ENCODE results near the gene MUCL3. TPM values are rescaled to one million over a fixed set of nuclear protein-coding genes. Genes with fewer than 3 reads are reported as not detected.

Gene MUCL3
- polyA plus RNA-seq, 3 donors = not detected

DNA sequence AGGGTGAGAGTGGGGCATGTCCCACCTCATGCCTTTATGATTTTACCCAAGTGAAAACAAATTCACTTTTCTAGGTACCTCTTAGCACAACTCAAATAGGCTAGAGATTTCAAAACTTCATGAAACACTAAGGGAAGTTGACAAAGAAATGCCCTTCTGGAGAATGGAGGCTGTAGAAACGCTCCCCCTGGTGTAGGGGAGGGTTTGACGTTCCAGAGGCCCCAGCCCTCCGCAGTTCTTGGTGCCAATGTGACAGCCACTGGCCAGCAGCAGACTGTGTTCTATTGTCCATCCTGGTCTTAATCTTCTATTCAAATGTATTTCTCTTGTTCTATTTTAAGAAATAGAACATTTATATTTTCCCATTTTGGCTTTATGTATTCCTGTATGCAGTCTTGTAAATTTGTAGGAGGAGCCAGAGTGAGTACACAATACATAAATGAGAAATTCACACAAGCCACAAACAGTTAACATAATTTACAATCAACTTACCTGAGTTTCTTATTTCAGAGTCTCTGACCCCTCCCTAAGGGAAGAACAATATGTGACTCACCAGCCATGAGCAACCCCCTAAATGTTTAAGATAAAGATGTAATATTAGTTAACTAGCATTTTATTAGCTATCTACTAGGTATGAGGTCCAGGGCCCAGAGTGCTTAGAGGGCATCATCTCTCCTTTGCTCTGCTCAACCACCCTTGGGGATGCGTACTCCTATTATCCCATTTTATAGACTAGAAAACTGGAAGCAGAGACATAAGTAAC lies 33.9 kb downstream of the MUCL3 start:
- WGBS (ENCODE audit: insufficient coverage) = no CpG with 5 or more reads among the region's 4 CpGs
- H3K36me3 Mint-ChIP-seq = no peaks in the 10 kb centered on the region
- Histone ChIP-seq H3K4me3 (replicated peaks in 1 of 3; ENCODE audit: low read depth in 2 of 3, low read length in 3 of 3) (no peak overlapping the region), H3K4me1 (ENCODE audit: control insufficient read depth in 1 of 2, insufficient read depth in 2 of 2, low read length in 2 of 2) (no peaks in the 10 kb centered on the region), H3K9ac (ENCODE audit: insufficient read depth, low read length, poor library complexity, severe bottlenecking) (no peak overlapping the region), H4K20me1 (ENCODE audit: insufficient read depth, low read length) (no peaks in the 10 kb centered on the region), H3K4me2 (replicated peaks; ENCODE audit: extremely low read depth, low read length, poor library complexity, severe bottlenecking) (no peak overlapping the region), H3K27ac (ENCODE audit: low read depth in 1 of 2, low read length in 2 of 2) (no peak overlapping the region), H3K9me3 (replicated peaks in 1 of 2; ENCODE audit: control insufficient read depth in 1 of 2, insufficient read depth in 1 of 2, low read length in 2 of 2) (no peaks in the 10 kb centered on the region), H3K27me3 (ENCODE audit: control insufficient read depth in 2 of 2, insufficient read depth in 2 of 2, low read length in 2 of 2) (peaks cover 1 to 14% of the 10 kb centered on the region in 2 donors), H3K79me2 (ENCODE audit: insufficient read depth, low read length) (no peaks in the 10 kb centered on the region), H2AFZ (ENCODE audit: insufficient read depth, low read depth, low read length, poor library complexity, severe bottlenecking) (no peak overlapping the region), H3K36me3 (replicated peaks in 1 of 2; ENCODE audit: control insufficient read depth in 1 of 2, insufficient read depth in 2 of 2, low read length in 2 of 2) (no peaks in the 10 kb centered on the region)
- no peak for DNase-seq
- TF ChIP-seq, protein P1, sequence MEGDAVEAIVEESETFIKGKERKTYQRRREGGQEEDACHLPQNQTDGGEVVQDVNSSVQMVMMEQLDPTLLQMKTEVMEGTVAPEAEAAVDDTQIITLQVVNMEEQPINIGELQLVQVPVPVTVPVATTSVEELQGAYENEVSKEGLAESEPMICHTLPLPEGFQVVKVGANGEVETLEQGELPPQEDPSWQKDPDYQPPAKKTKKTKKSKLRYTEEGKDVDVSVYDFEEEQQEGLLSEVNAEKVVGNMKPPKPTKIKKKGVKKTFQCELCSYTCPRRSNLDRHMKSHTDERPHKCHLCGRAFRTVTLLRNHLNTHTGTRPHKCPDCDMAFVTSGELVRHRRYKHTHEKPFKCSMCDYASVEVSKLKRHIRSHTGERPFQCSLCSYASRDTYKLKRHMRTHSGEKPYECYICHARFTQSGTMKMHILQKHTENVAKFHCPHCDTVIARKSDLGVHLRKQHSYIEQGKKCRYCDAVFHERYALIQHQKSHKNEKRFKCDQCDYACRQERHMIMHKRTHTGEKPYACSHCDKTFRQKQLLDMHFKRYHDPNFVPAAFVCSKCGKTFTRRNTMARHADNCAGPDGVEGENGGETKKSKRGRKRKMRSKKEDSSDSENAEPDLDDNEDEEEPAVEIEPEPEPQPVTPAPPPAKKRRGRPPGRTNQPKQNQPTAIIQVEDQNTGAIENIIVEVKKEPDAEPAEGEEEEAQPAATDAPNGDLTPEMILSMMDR (IDR thresholded peaks at IDR 0.05) = no peak
- intact Hi-C loops (cut with micrococcal nuclease) = no loop called here
- peaks cover 5 to 28% (median 12%) of the 10 kb centered on the region in 3 donors for H3K27me3 Mint-ChIP-seq (ENCODE audit: low read depth in 3 of 3)
- peaks cover 0 to 3% (median 0%) of the 10 kb centered on the region in 7 donors for H3K9me3 Mint-ChIP-seq
- no peaks in the 10 kb centered on the region for H3K4me1 Mint-ChIP-seq
- H3K27ac Mint-ChIP-seq = no peak overlapping the region
- H3K4me3 Mint-ChIP-seq = no peak overlapping the region

DNA sequence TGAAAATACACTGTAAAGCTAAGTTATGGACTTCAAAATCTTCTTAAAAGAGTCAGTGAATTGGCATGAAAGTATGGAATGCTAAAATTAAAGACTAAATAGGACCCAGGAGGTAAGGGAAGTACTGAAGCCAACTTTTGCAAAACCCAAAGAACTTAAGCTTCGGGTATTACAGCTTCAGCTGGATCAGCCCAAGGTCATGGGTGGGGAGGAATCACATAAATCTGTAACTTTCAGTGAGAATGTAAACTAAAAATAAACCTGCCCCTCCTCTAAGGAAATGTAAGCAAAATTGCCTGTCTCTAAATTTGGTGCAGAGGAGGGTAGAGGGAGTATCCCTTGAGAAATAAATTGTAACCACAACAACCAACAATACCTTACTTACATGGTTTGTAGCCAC lies 38.4 kb downstream of the MUCL3 start:
- H2AFZ ChIP-seq (ENCODE audit: insufficient read depth, low read depth, low read length, poor library complexity, severe bottlenecking) = no peak overlapping the region
- no peak for DNase-seq
- H3K79me2 ChIP-seq (ENCODE audit: insufficient read depth, low read length) = no peaks in the 10 kb centered on the region
- no peaks in the 10 kb centered on the region for H3K36me3 Mint-ChIP-seq
- H3K4me1 Mint-ChIP-seq = peaks cover 3% of the 10 kb centered on the region
- no peaks in the 10 kb centered on the region for H3K4me1 ChIP-seq (ENCODE audit: control insufficient read depth in 1 of 2, insufficient read depth in 2 of 2, low read length in 2 of 2)
- H3K4me3 ChIP-seq (replicated peaks in 1 of 3; ENCODE audit: low read depth in 2 of 3, low read length in 3 of 3) = no peak overlapping the region
- H3K27me3 Mint-ChIP-seq (ENCODE audit: low read depth in 3 of 3) = peaks cover 19 to 50% (median 23%) of the 10 kb centered on the region in 3 donors
- no peak overlapping the region for H3K27ac Mint-ChIP-seq
- H4K20me1 ChIP-seq (ENCODE audit: insufficient read depth, low read length) = no peaks in the 10 kb centered on the region
- no peak overlapping the region for H3K9ac ChIP-seq (ENCODE audit: insufficient read depth, low read length, poor library complexity, severe bottlenecking)
- intact Hi-C loops (cut with micrococcal nuclease) = no loop called here
- H3K36me3 ChIP-seq (replicated peaks in 1 of 2; ENCODE audit: control insufficient read depth in 1 of 2, insufficient read depth in 2 of 2, low read length in 2 of 2) = no peaks in the 10 kb centered on the region
- H3K27ac ChIP-seq (ENCODE audit: low read depth in 1 of 2, low read length in 2 of 2) = no peak overlapping the region
- TF ChIP-seq, protein P1 (IDR thresholded peaks at IDR 0.05) = no peak
- no peaks in the 10 kb centered on the region for H3K9me3 ChIP-seq (replicated peaks in 1 of 2; ENCODE audit: control insufficient read depth in 1 of 2, insufficient read depth in 1 of 2, low read length in 2 of 2)
- no peak overlapping the region for H3K4me3 Mint-ChIP-seq
- no peak overlapping the region for H3K4me2 ChIP-seq (replicated peaks; ENCODE audit: extremely low read depth, low read length, poor library complexity, severe bottlenecking)
- peaks cover 5 to 18% of the 10 kb centered on the region in 2 donors for H3K27me3 ChIP-seq (ENCODE audit: control insufficient read depth in 2 of 2, insufficient read depth in 2 of 2, low read length in 2 of 2)
- H3K9me3 Mint-ChIP-seq = peaks cover 0 to 3% (median 0%) of the 10 kb centered on the region in 7 donors
- no CpG with 5 or more reads among the region's 1 CpG for WGBS (ENCODE audit: insufficient coverage)
